GM12891 (cell line): ENCODE measurements around the gene WDR62.

ENCODE experiments used
- PAX5 ChIP-seq: IDR thresholded peaks from 2 replicates; pipeline ENCODE4 v1.6.1; 2011; ENCODE audit warnings: low read length, moderate library complexity, mild to moderate bottlenecking; ENCODE audit not compliant: insufficient read depth, severe bottlenecking
- POLR2A ChIP-seq: IDR thresholded peaks from 2 replicates; pipeline ENCODE4 v1.6.1; 2011; ENCODE audit warnings: low read depth, low read length, control low read depth
- POLR2AphosphoS5 ChIP-seq: IDR thresholded peaks from 2 replicates; pipeline ENCODE4 v1.6.1; 2011; ENCODE audit warnings: low read depth, low read length, control low read depth
- POU2F2 ChIP-seq: IDR thresholded peaks from 2 replicates; pipeline ENCODE4 v1.6.1; 2011; ENCODE audit warnings: low read depth, mild to moderate bottlenecking, control low read depth, low read length, moderate library complexity
- SPI1 ChIP-seq: IDR thresholded peaks from 2 replicates; pipeline ENCODE4 v1.6.1; 2011; ENCODE audit warnings: low read depth, low read length, control low read depth
- TAF1 ChIP-seq: IDR thresholded peaks from 2 replicates; pipeline ENCODE4 v1.6.1; 2011; ENCODE audit warnings: low read depth, low read length, control low read depth

- TF ChIP-seq POLR2AphosphoS5 = no peak
- no peak for TF ChIP-seq TAF1
- TF ChIP-seq POLR2A = no peak
- no peak for TF ChIP-seq SPI1
- TF ChIP-seq PAX5 = no peak
- TF ChIP-seq POU2F2 = no peak
Observed at GRCh38 chr19:36010402-36010801, 44.3 kb upstream of the WDR62 start.
